Epithelial cell of esophagus (primary cell): ENCODE results near the gene GABRR3.

Experiments
- DNase-seq: peaks from one replicate; pipeline ENCODE4 v3.0.0; 2010; ENCODE audit warnings: low read depth
- H3K4me3 ChIP-seq: 2 replicates; pipeline ENCODE4 v1.5.1; 2011; ENCODE audit warnings: mild to moderate bottlenecking, low read length, control low read depth
- CTCF ChIP-seq: IDR thresholded peaks from 2 replicates; pipeline ENCODE4 v1.5.1; 2011; ENCODE audit warnings: low read depth, mild to moderate bottlenecking, low read length, control low read depth, inconsistent platforms; ENCODE audit not compliant: insufficient read depth; ENCODE audit errors: missing control alignments

GABRR3 gene

GRCh38 chr3:98034036-98034435 is 1.1 kb downstream of the GABRR3 start:
- H3K4me3 ChIP-seq: no peak overlapping the region
- no peak for DNase-seq
- no peak for TF ChIP-seq CTCF

DNA sequence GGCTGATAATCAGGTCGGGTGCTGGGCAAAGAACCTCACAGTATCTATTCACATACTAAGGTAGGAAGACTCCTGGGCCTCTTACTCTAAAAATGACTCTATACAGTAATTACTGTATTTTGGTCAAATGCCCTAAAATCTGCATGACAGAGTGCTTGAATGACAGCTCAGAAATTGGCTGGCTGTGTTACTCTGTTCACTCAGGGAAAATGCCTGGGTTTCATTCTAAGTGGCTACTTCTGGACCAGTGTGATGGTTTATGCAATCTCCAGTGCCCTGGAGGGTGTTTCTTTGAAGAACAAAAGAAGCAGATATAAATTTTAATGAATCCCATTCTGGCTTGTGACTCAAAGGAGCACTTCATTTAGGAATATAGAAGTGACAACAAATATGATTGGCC is 2.2 kb downstream of the GABRR3 start:
- TF ChIP-seq CTCF: no peak
- no peak overlapping the region for H3K4me3 ChIP-seq
- DNase-seq: no peak

DNA sequence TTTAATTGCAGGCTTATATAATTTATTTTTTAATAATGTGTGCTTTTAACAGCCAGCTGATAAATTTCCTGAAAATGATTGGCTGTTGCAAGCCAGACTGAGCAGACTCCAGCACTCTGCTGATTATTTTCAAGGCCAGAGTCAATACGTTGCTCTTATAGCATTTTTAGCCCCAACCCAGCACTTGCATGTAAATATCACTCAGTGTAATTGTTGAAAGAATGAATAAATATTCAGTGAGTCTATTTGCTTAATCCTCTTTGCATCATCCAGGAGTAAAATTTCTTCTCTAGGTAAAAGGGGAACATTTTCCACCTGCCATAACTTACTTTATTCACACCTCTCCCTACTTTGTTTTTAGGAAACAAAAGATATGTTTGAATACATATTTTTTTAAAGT is 2.9 kb downstream of the GABRR3 start:
- H3K4me3 ChIP-seq: no peak overlapping the region
- DNase-seq: no peak
- TF ChIP-seq CTCF: no peak

DNA sequence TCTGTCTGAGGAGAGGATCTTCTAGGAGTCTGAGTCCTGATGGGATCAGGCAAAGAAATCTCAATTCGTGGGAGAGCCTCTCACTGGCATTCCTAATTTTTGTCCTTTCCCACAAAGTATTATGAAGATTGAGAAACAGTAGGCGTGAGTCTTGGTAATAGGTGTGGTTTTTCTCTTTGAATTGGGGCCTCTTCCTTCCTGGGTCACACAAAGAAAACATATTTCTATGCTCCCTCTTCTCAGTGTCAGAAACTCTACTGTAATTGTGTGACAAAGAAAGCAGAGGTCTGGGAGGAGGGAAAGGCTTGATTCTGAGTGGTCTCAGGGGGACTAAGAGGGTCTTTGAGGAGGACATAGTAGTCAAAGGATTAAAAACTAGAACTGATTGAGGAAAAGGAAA is 6.0 kb downstream of the GABRR3 start:
- H3K4me3 ChIP-seq: no peak overlapping the region
- DNase-seq: no peak
- no peak for TF ChIP-seq CTCF

GRCh38 chr3:98027085-98027446 is 8.0 kb downstream of the GABRR3 start:
- H3K4me3 ChIP-seq: no peak overlapping the region
- no peak for DNase-seq
- TF ChIP-seq CTCF: no peak

DNA sequence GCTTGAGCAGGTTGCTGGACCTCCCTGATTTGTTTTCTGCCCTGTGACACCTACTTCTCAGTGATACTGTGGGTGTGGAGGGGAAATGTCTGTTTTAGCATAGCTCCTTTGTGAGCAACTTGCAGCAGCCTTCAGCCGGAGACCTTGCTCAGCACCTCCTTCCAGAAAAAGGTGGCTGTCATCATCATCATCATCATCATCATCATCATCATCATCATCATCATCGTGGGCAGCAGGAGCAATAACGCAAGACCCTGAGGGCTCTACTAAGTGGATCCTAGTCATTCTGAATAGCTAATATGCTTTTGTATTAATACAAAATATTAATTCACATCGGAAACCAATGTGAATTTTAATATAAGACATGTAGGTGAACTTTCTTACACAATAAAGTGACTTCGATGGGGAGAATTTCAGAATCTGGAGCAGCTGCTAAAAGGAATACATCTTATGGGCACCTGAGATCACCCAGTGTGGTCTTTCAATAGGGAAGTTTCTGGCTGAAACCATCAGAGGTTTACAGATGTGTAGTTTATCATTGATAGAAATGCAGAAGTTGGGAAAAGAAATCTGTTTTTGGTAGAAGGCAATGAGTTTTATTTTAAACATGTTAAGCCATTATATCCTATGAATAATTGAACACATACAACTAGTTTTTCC is 8.6 kb downstream of the GABRR3 start:
- no peak for TF ChIP-seq CTCF

GRCh38 chr3:98025392-98025945 is 9.6 kb downstream of the GABRR3 start:
- no peak overlapping the region for H3K4me3 ChIP-seq
- no peak for TF ChIP-seq CTCF
- no peak for DNase-seq

More for the DNA sequence above, 8.6 kb downstream of the GABRR3 start:
- DNase-seq: no peak
- H3K4me3 ChIP-seq: no peak overlapping the region
